ENCODE measurements around the gene MTHFD1L.

DNA sequence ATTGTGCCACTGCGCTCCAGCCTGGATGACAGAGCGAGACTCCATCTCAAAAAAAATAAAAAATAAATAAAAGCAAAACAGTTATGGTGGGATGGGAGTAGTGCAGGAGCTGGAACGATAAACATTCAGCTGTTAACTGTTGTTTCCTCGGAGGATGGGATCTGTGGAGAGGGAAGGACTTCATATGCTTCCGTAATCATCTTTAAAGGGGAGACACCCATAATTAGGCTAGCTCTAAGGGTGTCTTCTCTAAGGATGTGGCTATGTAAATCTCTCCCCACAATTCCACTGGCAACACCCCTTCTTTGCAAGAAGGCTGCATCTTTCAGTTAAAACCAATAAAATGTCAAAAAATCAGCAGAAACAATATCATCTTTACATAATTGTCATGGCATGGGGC, 42.6 kb upstream of the MTHFD1L start:
- TF ChIP-seq TGIF2 (CRISPR knock-in tag; IDR thresholded peaks at IDR 0.05) (no peak), HDAC6 (IDR thresholded peaks at IDR 0.05; ENCODE audit: low read depth, low read length) (no peak), SETDB1 (IDR thresholded peaks at IDR 0.05; ENCODE audit: low read length) (no peak), FOSL1 (tag; conservative IDR thresholded peaks at IDR 0.05) (no peak), FOXP1 (CRISPR knock-in tag; IDR thresholded peaks at IDR 0.05) (no peak), ZBTB7A (IDR thresholded peaks at IDR 0.05; ENCODE audit: borderline replicate concordance, control insufficient read depth, low read depth, low read length) (no peak)
- TF ChIP-seq, protein P1, sequence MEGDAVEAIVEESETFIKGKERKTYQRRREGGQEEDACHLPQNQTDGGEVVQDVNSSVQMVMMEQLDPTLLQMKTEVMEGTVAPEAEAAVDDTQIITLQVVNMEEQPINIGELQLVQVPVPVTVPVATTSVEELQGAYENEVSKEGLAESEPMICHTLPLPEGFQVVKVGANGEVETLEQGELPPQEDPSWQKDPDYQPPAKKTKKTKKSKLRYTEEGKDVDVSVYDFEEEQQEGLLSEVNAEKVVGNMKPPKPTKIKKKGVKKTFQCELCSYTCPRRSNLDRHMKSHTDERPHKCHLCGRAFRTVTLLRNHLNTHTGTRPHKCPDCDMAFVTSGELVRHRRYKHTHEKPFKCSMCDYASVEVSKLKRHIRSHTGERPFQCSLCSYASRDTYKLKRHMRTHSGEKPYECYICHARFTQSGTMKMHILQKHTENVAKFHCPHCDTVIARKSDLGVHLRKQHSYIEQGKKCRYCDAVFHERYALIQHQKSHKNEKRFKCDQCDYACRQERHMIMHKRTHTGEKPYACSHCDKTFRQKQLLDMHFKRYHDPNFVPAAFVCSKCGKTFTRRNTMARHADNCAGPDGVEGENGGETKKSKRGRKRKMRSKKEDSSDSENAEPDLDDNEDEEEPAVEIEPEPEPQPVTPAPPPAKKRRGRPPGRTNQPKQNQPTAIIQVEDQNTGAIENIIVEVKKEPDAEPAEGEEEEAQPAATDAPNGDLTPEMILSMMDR (IDR thresholded peaks at IDR 0.05 in 2 of 3, conservative IDR thresholded peaks at IDR 0.05 in 1 of 3; ENCODE audit: insufficient read depth in 2 of 3, low read depth in 1 of 3, low read length in 3 of 3), result no peak

Measured in K562 (cell line).